Measurements from ENCODE around the gene TENM3.

Gene TENM3

DNA sequence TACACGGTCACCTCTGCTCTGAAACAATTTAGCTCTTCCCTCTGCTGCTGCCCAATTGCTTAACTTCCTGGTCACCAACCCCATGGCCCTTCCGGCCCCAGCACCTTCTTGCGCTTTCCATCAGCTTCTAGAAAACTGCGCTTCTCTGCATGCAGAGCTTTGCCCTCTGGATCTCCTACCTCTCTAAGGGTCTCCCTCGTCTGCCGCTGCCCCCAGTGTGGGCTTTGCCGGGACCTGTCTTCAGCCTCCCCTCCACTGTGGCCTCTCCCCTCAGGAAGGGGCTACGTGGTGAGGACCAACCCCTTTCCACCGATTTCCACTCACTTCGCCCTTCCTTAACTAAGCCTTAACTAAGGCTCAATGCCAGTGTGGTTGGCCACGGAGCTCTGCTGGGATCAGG lies 579.4 kb downstream of the TENM3 start:
- no peaks in the 10 kb centered on the region for H4K20me1 ChIP-seq (ENCODE audit: insufficient read depth, low read length)
- no peak for DNase-seq
- no peaks in the 10 kb centered on the region for H3K36me3 ChIP-seq (replicated peaks; ENCODE audit: insufficient read depth, low read length)
- no peaks in the 10 kb centered on the region for H3K9me2 ChIP-seq (replicated peaks; ENCODE audit: insufficient read depth, low read length)
- H3K27ac ChIP-seq (ENCODE audit: low read length): no peak overlapping the region
- no peak overlapping the region for H3K9ac ChIP-seq (ENCODE audit: low read length)
- H2AFZ ChIP-seq (ENCODE audit: low read length): no peak overlapping the region
- H3K4me3 ChIP-seq (ENCODE audit: low read length): no peak overlapping the region
- TF ChIP-seq, protein P1, sequence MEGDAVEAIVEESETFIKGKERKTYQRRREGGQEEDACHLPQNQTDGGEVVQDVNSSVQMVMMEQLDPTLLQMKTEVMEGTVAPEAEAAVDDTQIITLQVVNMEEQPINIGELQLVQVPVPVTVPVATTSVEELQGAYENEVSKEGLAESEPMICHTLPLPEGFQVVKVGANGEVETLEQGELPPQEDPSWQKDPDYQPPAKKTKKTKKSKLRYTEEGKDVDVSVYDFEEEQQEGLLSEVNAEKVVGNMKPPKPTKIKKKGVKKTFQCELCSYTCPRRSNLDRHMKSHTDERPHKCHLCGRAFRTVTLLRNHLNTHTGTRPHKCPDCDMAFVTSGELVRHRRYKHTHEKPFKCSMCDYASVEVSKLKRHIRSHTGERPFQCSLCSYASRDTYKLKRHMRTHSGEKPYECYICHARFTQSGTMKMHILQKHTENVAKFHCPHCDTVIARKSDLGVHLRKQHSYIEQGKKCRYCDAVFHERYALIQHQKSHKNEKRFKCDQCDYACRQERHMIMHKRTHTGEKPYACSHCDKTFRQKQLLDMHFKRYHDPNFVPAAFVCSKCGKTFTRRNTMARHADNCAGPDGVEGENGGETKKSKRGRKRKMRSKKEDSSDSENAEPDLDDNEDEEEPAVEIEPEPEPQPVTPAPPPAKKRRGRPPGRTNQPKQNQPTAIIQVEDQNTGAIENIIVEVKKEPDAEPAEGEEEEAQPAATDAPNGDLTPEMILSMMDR (IDR thresholded peaks at IDR 0.05; ENCODE audit: low read length): no peak
- no peak for TF ChIP-seq EZH2 (optimal IDR thresholded peaks at IDR 0.05; ENCODE audit: low read depth, low read length)
- TF ChIP-seq EZH2phosphoT487 (IDR thresholded peaks at IDR 0.05; ENCODE audit: low read length): no peak
- H3K4me1 ChIP-seq (ENCODE audit: low read length): peaks cover 5% of the 10 kb centered on the region; the same call in 1 of the 2 replicates
- H3F3A ChIP-seq (ENCODE audit: insufficient read depth, low read length): no peaks in the 10 kb centered on the region
- no peaks in the 10 kb centered on the region for H3K9me3 ChIP-seq (replicated peaks; ENCODE audit: insufficient read depth, low read length)
- no peak overlapping the region for H3K4me2 ChIP-seq (ENCODE audit: low read depth, low read length)
- no peaks in the 10 kb centered on the region for H3K27me3 ChIP-seq (replicated peaks; ENCODE audit: insufficient read depth, low read length)
- H3K79me2 ChIP-seq (ENCODE audit: low read length): no peaks in the 10 kb centered on the region

DNA sequence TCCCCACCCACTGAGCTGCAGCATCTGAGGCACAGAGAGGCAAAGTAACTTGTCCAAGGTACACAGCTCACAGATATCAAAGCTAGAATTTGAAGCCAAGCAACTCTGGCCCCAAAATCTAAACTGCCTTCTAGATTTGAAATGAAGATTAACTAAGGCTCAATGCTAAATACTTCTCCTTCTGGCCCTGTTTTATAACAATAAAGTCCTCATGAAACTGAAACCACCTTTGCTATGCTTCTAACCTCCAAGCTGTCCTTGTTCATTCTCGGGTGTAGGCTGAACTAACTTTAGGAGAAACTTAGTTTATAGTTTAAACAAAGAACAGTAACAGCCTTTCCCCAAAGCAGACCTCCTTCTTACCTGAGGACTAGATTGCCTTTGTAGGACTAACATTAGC lies 580.4 kb downstream of the TENM3 start:
- H3K4me2 ChIP-seq (ENCODE audit: low read depth, low read length): peak overlapping the region; percentile 63
- no peaks in the 10 kb centered on the region for H3K27me3 ChIP-seq (replicated peaks; ENCODE audit: insufficient read depth, low read length)
- H3K9me3 ChIP-seq (replicated peaks; ENCODE audit: insufficient read depth, low read length): no peaks in the 10 kb centered on the region
- no peaks in the 10 kb centered on the region for H4K20me1 ChIP-seq (ENCODE audit: insufficient read depth, low read length)
- H2AFZ ChIP-seq (ENCODE audit: low read length): peak overlapping the region; percentile 66
- no peaks in the 10 kb centered on the region for H3K79me2 ChIP-seq (ENCODE audit: low read length)
- H3F3A ChIP-seq (ENCODE audit: insufficient read depth, low read length): no peaks in the 10 kb centered on the region
- DNase-seq: peak; percentile 74
- peak overlapping the region; percentile 37; the same call in 1 of the 2 replicates for H3K9ac ChIP-seq (ENCODE audit: low read length)
- peaks cover 5% of the 10 kb centered on the region; the same call in 1 of the 2 replicates for H3K4me1 ChIP-seq (ENCODE audit: low read length)
- H3K4me3 ChIP-seq (ENCODE audit: low read length): no peak overlapping the region
- H3K27ac ChIP-seq (ENCODE audit: low read length): peak overlapping the region; percentile 58; the same call in 1 of the 2 replicates
- TF ChIP-seq, protein P1 (IDR thresholded peaks at IDR 0.05; ENCODE audit: low read length): no peak
- no peak for TF ChIP-seq EZH2phosphoT487 (IDR thresholded peaks at IDR 0.05; ENCODE audit: low read length)
- no peak for TF ChIP-seq EZH2 (optimal IDR thresholded peaks at IDR 0.05; ENCODE audit: low read depth, low read length)
- no peaks in the 10 kb centered on the region for H3K9me2 ChIP-seq (replicated peaks; ENCODE audit: insufficient read depth, low read length)
- H3K36me3 ChIP-seq (replicated peaks; ENCODE audit: insufficient read depth, low read length): no peaks in the 10 kb centered on the region

DNA sequence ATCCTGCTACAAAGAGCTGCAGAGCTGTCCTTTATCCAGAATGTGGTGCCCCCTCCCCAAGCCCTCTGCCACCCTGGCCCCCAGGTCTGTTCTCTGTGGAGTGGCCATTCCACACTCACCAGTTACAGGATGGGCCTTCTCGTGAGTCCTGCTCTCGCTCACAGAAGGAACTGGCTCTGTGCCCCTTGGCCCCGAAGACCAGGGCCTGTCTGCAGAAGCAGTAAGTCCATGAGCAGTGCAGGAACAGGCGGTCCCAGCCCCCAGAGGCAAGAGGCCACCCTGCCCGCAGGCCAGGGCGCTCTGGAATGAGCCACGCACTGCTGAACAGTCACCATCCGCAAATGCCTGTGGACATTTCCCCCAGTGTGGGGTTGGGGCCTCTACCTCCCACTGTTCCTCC lies 581.8 kb downstream of the TENM3 start:
- H3K9me2 ChIP-seq (replicated peaks; ENCODE audit: insufficient read depth, low read length): no peaks in the 10 kb centered on the region
- no peak overlapping the region for H3K27ac ChIP-seq (ENCODE audit: low read length)
- TF ChIP-seq EZH2 (optimal IDR thresholded peaks at IDR 0.05; ENCODE audit: low read depth, low read length) (no peak), EZH2phosphoT487 (IDR thresholded peaks at IDR 0.05; ENCODE audit: low read length) (no peak)
- TF ChIP-seq, protein P1 (IDR thresholded peaks at IDR 0.05; ENCODE audit: low read length): no peak
- no peak overlapping the region for H3K4me2 ChIP-seq (ENCODE audit: low read depth, low read length)
- no peak overlapping the region for H3K4me3 ChIP-seq (ENCODE audit: low read length)
- H3F3A ChIP-seq (ENCODE audit: insufficient read depth, low read length): no peaks in the 10 kb centered on the region
- H3K9me3 ChIP-seq (replicated peaks; ENCODE audit: insufficient read depth, low read length): no peaks in the 10 kb centered on the region
- no peaks in the 10 kb centered on the region for H3K27me3 ChIP-seq (replicated peaks; ENCODE audit: insufficient read depth, low read length)
- H3K4me1 ChIP-seq (ENCODE audit: low read length): peaks cover 5% of the 10 kb centered on the region; the same call in 1 of the 2 replicates
- H2AFZ ChIP-seq (ENCODE audit: low read length): no peak overlapping the region
- no peaks in the 10 kb centered on the region for H4K20me1 ChIP-seq (ENCODE audit: insufficient read depth, low read length)
- H3K9ac ChIP-seq (ENCODE audit: low read length): no peak overlapping the region
- H3K79me2 ChIP-seq (ENCODE audit: low read length): no peaks in the 10 kb centered on the region
- DNase-seq: no peak
- no peaks in the 10 kb centered on the region for H3K36me3 ChIP-seq (replicated peaks; ENCODE audit: insufficient read depth, low read length)

All from MM.1S (cell line).